ENCODE data around the gene CD22. TPM values are rescaled to one million over a fixed set of nuclear protein-coding genes. Genes with fewer than 3 reads are reported as not detected.

Gene CD22
- total and polyA plus RNA-seq, 4 donors = 0.15 to 4.1 (median 1.3) TPM

- TF ChIP-seq CTCF (IDR thresholded peaks at IDR 0.05; ENCODE audit: low read depth, low read length, missing input control) = no peak
- no peak for TF ChIP-seq NR2F2 (IDR thresholded peaks at IDR 0.05)
- no peak for TF ChIP-seq ATF3 (IDR thresholded peaks at IDR 0.05)
- no peak for TF ChIP-seq SP1 (IDR thresholded peaks at IDR 0.05)
Measured at GRCh38 chr19:35380450-35381124, 51.6 kb downstream of the CD22 start (continued).

GRCh38 chr19:35381318-35381717 is 52.3 kb downstream of the CD22 start:
- Histone ChIP-seq H3K4me3 (ENCODE audit: low read depth in 1 of 3, low read length in 3 of 3) (no peak overlapping the region), H3K9me3 (ENCODE audit: control insufficient read depth in 4 of 4, low read length in 3 of 4) (no peaks in the 10 kb centered on the region), H3K4me1 (ENCODE audit: control insufficient read depth in 4 of 4, insufficient read depth in 4 of 4, low read length in 3 of 4) (peaks cover 0 to 5% (median under 1%) of the 10 kb centered on the region in 4 donors), H3K36me3 (ENCODE audit: control insufficient read depth in 4 of 4, insufficient read depth in 3 of 4, low read depth in 1 of 4, low read length in 3 of 4) (no peaks in the 10 kb centered on the region), H3K27ac (ENCODE audit: low read depth in 1 of 2, low read length in 2 of 2) (no peak overlapping the region), H3K27me3 (ENCODE audit: control insufficient read depth in 4 of 4, insufficient read depth in 4 of 4, low read length in 3 of 4) (no peaks in the 10 kb centered on the region), H3K9ac (ENCODE audit: low read depth in 1 of 2, low read length in 2 of 2) (no peak overlapping the region)
- DNase-seq (ENCODE audit: low spot score) = no peak
- WGBS = 72% methylated on average over 3 of the region's 3 CpGs
- no peak for TF ChIP-seq HNF4G (IDR thresholded peaks at IDR 0.05)
- TF ChIP-seq SP1 (IDR thresholded peaks at IDR 0.05) = no peak
- no peak for TF ChIP-seq FOXA1 (IDR thresholded peaks at IDR 0.05)
- TF ChIP-seq YY1 (IDR thresholded peaks at IDR 0.05) = no peak
- TF ChIP-seq RAD21 (IDR thresholded peaks at IDR 0.05) = no peak
- TF ChIP-seq NR2F2 (IDR thresholded peaks at IDR 0.05) = no peak
- TF ChIP-seq JUND (IDR thresholded peaks at IDR 0.05) = no peak
- no peak for TF ChIP-seq GABPA (IDR thresholded peaks at IDR 0.05 in 1 of 2, conservative IDR thresholded peaks at IDR 0.05 in 1 of 2)
- TF ChIP-seq HNF4A (conservative IDR thresholded peaks at IDR 0.05) = no peak
- TF ChIP-seq ATF3 (IDR thresholded peaks at IDR 0.05) = no peak
- no peak for TF ChIP-seq ZBTB33 (IDR thresholded peaks at IDR 0.05)
- no peak for TF ChIP-seq TAF1 (conservative IDR thresholded peaks at IDR 0.05)
- TF ChIP-seq REST (IDR thresholded peaks at IDR 0.05) = no peak
